ENCODE results near the gene OR9G1. TPM values are rescaled to one million over a fixed set of nuclear protein-coding genes. Genes with fewer than 3 reads are reported as not detected.

The OR9G1 gene, protein sequence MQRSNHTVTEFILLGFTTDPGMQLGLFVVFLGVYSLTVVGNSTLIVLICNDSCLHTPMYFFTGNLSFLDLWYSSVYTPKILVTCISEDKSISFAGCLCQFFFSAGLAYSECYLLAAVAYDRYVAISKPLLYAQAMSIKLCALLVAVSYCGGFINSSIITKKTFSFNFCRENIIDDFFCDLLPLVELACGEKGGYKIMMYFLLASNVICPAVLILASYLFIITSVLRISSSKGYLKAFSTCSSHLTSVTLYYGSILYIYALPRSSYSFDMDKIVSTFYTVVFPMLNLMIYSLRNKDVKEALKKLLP
- total RNA-seq = not detected

DNA sequence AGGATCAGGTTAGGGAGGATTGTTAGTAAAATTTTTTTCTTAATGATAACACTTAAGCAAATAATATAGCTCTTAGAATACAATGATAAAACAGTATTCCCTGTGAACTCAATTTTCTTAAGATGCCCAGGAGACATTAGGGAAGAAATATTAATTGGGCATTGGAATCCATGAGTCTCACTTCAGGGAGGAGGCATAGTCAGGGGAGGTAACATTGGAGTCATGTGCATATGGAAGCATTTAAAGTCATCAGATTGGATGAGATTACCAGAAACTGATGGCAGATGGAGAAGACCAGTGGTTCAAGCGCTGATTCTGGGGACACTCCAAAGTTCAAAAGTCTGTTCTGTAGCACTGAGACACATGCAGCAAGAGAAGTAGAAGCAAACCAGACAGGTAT lies at the start of gene OR9G1:
TSS of gene OR9G1 (plus strand) at position 301 of the 400 bp plus-strand sequence. CDS start 1,293 bp downstream, outside the sequence.

DNA sequence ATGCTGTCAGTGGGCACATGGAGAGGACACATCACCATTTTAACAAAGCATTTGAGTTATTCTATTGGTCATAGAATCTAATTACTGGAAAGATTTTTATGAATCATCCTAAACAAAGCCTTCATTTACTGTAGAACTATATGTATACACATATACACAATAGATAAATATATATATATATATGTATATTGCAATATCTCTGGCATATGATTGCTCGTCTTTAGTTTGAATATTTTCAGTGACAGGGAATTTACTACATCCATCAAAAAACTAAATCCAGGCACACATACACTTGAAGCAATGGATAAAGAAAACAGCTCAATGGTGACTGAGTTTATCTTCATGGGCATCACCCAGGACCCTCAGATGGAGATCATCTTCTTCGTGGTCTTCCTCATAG lies 35.5 kb upstream of the OR9G1 start, which contains the start of gene OR5AR1:
TSS of gene OR5AR1 (plus strand) at position 301 of the 400 bp plus-strand sequence. CDS start at position 301, 0 bp downstream.

GRCh38 chr11:56748597-56748996 lies 49.7 kb downstream of the OR9G1 start, which contains the start of gene OR9G4:
Gene OR9G4, minus strand, starts transcription at chr11:56748697. Its CDS starts 4,931 bp downstream, at chr11:56743766.

Small RNA genes lying within 50 kb of the gene (microRNA-seq; reads per million reads assigned to microRNA genes)
- gene MIR6128 (ENCODE audit: borderline microRNAs expressed, borderline replicate concordance) = not detected

Other genes with a start within 250 kb of the OR9G1 start
- gene OR5M3, start 225.7 kb upstream of the OR9G1 start, total RNA-seq = not detected
- gene OR5M8, start 207.7 kb upstream of the OR9G1 start, total RNA-seq = not detected
- gene OR5M11, start 155.8 kb upstream of the OR9G1 start, total RNA-seq = not detected
- not detected for gene OR5M10, start 121.4 kb upstream of the OR9G1 start, total RNA-seq
- gene OR5M1, start 84.2 kb upstream of the OR9G1 start, total RNA-seq = not detected
- not detected for gene OR5AP2, start 56.7 kb upstream of the OR9G1 start, total RNA-seq
- gene OR5AR1, start 35.4 kb upstream of the OR9G1 start, total RNA-seq = not detected
- gene OR9G4, start 49.6 kb downstream of the OR9G1 start, total RNA-seq = not detected